IPS-18c (cell line): ENCODE results near the gene ZNF354C.
"Not testable (repeated sequence)": the region's sequence is repeated elsewhere in the genome, so short reads cannot be mapped to it uniquely, and the experiment has no call there.

Source experiments
- H3K4me3 ChIP-seq: 2 replicates; pipeline ENCODE4 v1.7.0; 2013; ENCODE audit warnings: low read depth, mild to moderate bottlenecking, low read length, moderate library complexity; ENCODE audit not compliant: insufficient read depth
- H3K9me3 ChIP-seq: one replicate; pipeline ENCODE4 v1.6.1; 2013; ENCODE audit warnings: mild to moderate bottlenecking, low read length, moderate library complexity; ENCODE audit not compliant: control insufficient read depth, insufficient read depth

Gene ZNF354C

DNA sequence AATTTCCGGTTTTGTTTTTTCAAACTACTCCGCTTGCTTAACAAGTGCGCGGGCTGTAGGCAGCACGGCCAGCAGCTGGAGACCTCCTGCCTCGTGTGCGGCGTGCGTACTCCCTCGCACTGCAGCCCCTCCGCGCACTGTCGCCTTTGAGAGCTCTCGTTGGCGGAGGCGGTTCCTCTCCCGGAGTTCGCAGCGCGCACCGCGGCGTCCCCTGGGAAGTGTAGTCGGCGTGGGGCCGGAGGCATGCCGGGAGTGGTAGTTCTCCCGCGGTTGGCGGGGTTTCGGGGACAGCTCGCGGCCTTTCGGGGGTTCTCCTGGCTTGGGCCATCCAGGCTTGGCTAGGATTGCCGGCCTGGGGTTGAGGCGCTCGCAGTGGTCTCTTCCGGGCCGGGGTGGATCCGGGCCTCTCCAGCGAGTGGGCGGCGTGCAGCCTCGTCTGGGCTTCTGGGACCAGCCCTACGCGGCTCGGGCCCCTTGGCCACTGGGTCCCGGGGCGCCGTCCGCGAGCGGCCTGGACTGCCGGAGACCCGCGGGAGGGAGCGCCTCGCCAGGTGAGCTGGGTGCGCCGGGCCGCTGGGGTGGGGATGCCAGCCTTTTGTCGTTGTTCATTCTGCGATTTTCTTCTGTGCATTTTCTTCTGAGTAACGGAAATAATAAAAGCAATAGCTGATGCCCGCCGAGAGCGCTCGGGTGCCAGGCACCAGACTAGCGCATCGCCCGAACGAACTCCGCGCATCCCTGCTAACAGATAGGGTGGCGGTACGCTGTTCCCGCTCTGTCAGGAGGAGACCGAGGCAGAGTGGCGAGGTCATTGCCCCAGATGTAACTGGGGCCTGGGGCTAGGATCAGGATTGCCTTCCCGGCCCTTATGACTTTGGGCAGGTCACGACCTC, at the start of gene ZNF354C:
TSS of gene ZNF354C (plus strand) at position 258 of the 893 bp plus-strand sequence. CDS start 1,696 bp downstream, outside the sequence.
- H3K9me3 ChIP-seq, result peaks cover 4% of the 10 kb centered on the region
- peak within 1 kb of the TSS; percentile 47 for H3K4me3 ChIP-seq

DNA sequence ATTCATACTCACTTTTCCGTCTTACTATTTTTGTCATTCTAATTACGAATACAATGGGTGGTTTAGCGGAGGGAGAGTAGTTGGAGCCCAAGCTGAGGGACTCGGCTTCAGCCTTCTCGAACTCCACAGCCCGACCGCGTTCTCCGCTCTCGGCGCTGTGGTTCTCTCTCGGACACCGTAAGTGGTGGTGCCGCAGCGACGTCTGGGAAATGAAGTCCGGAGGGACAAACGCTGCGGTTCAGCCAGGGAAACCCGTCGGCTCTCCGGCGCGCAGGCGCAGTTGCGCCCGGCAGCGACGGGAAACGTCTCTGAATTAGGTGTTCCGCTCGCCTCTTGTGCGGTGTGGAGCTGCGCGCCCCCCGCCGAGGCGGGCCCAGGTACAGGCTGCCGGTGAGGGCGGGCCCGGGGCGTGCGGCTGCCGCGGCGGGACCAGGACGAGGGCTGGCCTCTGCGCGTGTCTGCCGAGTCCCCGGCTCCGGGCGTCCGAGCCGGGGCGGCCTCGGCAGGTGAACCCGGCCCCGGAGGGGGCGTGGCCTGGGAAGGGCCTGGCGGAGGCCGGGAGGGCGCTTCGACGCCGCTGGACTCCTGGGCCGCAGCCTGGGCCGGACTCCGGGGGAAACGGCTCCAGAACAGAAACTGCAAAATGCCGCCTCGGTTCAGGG, 36.5 kb upstream of the ZNF354C start, which contains the start of gene ZNF879:
TSS of gene ZNF879 (plus strand) at position 277 of the 662 bp plus-strand sequence. CDS start 1,201 bp downstream, outside the sequence.
- Histone ChIP-seq H3K9me3 (peaks cover 12% of the 10 kb centered on the region), H3K4me3 (peak within 1 kb of the TSS; percentile 74)

DNA sequence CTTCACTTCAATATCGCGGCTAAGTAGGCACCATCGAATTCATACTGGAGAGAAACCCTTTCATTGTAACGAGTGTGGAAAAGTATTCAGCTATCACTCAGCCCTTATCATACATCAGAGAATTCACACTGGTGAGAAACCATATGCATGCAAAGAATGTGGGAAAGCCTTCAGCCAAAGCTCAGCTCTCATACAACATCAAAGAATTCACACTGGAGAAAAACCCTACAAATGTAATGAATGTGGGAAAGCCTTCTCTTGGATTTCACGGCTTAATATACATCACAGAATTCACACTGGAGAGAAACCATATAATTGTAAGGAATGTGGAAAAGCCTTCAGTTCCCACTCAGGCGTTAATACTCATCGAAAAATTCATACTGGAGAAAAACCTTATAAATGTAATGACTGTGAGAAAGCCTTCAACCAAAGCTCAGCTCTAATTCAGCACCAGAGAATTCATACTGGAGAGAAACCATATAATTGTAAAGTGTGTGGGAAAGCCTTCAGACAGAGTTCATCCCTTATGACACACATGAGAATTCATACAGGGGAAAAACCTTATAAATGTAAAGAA, 27.1 kb upstream of the ZNF354C start:
- H3K4me3 ChIP-seq, result no peak overlapping the region

DNA sequence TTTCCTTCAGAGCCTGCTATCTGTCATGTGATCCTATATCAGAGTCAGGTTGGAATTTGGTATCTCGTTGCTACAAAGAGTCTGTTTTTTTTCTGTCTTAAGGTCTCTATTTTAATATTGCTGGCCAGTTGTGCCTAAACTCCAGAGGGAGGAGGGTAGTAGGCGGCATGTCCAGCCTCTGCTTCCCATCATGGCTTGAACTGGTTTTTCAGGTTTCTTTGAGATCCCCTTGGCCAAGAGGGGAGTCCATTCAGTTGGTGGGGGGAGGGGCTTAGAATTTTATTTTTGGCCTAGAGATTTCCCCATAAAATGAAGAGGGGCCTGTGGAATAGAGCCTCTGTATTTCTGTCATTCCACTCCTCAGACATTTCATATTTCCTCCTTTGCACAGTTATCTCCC, 15.4 kb upstream of the ZNF354C start:
- Histone ChIP-seq H3K4me3 (no peak overlapping the region), H3K9me3 (peaks cover 10% of the 10 kb centered on the region)

More for the DNA sequence above, 27.1 kb upstream of the ZNF354C start:
- H3K9me3 ChIP-seq, result peaks cover 34% of the 10 kb centered on the region

DNA sequence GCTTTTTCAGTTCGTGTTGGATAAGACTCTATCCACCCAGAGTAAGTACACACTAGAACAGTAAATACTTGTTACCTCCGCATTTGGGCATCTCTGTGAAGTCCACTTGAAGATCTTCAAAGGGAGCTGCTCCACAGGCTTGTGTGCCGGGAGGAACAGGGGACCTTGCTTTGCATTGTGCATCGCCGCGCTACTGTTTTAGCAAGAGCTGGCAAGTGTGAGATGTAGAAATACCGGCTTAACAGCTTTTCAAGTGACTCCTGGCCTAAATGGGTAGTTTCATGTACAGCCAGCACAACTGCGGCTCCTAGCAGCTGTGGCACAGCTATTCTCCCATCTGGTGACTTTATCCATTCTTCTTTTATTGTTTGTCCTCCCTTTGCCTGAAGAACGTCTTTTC, 8.4 kb upstream of the ZNF354C start:
- Histone ChIP-seq H3K4me3 (no peak overlapping the region), H3K9me3 (peaks cover 6% of the 10 kb centered on the region)

DNA sequence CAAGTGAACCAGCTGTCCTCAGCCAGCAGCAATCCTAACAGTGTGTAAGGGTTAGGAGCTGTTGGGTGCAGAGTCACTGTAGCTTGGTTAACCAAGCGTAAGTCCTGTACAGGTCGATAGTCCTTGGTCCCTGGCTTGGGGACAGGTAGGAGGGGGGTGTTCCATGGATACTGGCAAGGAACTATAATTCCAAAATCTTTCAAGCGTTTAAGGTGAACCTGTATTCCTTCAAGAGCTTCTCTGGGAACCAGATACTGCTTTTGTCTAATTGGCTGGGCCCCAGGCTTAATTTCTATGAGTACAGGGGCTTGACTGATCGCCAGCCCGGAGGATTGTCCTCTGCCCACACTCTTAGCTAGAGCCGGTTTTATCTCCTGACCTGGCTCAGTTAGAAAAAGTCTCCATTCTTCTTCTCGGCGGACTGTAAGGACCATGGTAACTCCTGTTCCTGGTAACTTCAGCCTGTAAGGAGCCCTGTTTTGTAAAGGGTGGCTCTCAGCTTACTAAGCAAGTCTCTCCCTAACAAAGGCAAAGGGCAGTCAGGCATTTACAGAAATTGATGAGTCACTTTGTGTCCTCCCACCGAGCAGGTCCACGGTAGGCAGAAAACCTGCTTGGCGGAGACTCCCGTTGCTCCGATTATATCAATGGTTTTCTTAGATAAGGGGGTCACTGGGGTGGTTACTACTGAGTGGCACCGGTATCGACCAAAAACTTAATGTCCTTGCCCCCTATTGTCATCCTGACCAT, 6.0 kb upstream of the ZNF354C start:
- H3K9me3 ChIP-seq, result peaks cover 6% of the 10 kb centered on the region

DNA sequence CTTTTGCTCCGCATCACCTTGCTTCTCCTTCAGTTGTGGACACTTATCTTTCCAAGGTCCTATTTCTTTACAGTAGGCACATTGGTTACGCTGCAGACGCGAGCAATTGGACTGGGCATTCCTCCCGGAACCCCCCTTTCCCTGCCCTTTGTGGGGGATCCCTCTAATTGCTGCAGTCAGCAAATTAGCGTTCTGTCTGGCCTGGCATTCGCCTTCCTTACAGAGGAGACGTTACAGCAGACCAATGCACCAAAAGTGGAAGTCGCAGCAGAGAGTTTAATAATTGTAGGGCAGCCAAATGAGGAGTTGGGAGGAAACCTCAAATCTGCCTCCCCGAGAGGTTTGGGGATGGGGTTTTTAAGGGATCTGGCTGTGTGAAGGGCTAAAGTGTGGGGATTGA, 5.3 kb upstream of the ZNF354C start:
- H3K4me3 ChIP-seq, result no peak overlapping the region
- H3K9me3 ChIP-seq, result peaks cover 9% of the 10 kb centered on the region

More for the DNA sequence above, 6.0 kb upstream of the ZNF354C start:
- H3K4me3 ChIP-seq, result no peak overlapping the region

DNA sequence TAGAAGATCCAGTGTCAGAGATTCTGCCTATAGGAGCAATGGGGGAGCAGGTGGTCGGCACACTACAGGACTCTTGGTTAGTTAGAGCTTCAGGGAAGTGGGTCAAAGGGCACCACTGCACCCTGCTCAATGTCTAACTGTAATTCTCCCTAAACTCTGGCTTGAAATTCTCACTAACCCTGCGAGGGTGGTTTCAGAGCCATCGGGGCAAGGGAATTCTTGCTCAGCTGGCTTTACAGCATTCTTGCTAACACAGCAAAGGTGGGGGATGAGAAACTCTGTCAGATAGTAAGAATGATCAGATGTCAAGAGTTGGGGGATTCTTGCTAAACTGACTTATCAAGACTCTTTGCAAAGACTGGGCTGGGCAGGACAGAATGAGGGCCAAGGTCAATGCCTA, 4.7 kb upstream of the ZNF354C start:
- Histone ChIP-seq H3K4me3 (no peak overlapping the region), H3K9me3 (peaks cover 9% of the 10 kb centered on the region)

DNA sequence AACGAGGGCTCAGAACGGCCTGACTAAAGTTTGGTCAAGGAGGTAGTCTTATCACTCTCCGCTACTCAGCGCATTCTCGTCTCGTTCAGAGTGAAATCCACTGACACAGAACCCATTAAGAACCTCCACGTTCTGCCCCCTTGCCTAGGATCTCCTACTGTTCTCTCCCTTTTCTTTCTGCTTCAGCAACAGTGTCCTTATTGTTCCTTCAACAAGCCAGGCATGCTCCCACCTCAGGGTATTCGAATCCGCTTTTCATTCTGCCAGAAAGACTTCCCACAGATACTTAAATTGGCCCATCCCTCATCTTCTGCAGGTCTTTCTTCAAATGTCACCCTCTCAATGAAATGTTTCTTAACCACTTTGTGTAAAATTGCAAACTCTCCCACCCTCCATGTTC, 4.3 kb upstream of the ZNF354C start:
- peaks cover 5% of the 10 kb centered on the region for H3K9me3 ChIP-seq
- no peak overlapping the region for H3K4me3 ChIP-seq

DNA sequence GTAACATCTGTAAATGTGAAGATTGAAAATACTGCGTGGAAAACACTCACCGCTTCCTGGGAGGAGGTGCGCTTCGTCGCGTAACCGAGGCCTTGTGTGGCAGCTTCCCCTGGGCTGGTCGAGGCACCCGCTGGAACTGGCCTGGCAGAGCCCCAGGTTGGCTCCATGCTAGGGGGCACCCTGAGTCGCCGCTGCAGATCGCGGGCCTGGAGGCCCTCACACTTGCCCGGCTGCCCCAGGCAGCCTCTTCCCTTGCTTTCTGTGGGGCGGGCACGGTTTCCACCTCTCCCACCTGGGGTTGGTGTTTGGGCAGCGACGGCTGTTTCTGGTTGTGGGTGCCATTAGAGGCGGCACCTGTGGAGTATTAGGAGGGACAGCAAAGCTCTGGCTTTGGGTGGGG, 852 bp downstream of the ZNF354C start:
- H3K4me3 ChIP-seq, result peak overlapping the region; percentile 47
- H3K9me3 ChIP-seq, result peaks cover 4% of the 10 kb centered on the region

DNA sequence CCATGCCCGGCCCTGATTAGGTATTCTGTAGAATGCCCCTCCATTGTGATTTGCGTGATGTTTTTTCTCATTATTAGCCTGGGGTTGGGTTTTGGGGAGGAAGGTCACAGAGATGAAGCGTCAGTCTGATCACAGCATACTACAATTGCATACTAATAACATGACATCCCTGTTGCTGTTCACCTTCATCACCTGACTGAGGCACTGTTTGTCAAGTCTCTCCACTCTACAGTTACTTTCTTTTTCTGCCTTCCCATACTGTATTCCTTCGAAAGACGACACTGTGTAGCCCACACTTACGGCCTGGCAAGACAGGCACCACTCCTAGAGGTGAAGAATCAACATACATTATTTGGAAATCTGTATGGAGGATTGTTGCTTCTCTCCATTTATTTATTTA, 5.5 kb downstream of the ZNF354C start:
- Histone ChIP-seq H3K4me3 (no peak overlapping the region), H3K9me3 (peaks cover 6% of the 10 kb centered on the region)

DNA sequence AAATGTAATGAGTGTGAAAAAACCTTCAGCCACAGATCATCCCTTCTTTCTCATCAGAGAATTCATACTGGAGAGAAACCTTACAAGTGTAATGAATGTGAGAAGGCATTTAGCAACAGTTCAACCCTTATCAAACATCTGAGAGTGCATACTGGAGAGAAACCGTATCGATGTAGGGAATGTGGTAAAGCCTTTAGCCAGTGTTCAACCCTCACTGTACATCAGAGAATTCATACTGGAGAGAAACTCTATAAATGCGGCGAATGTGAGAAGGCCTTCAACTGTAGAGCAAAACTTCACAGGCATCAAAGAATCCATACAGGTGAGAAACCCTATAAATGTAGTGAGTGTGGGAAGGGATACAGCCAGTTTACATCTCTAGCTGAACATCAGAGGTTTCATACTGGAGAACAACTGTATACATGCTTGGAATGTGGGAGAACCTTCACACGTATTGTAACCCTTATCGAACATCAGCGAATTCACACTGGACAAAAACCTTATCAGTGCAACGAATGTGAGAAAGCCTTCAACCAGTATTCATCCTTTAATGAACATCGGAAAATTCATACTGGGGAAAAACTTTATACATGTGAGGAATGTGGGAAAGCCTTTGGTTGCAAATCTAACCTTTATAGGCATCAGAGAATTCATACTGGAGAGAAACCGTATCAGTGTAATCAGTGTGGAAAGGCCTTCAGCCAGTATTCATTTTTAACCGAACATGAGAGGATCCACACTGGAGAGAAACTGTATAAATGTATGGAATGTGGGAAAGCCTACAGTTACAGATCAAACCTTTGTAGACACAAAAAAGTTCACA, 19.2 kb downstream of the ZNF354C start:
- H3K9me3 ChIP-seq, result peaks cover 27% of the 10 kb centered on the region

DNA sequence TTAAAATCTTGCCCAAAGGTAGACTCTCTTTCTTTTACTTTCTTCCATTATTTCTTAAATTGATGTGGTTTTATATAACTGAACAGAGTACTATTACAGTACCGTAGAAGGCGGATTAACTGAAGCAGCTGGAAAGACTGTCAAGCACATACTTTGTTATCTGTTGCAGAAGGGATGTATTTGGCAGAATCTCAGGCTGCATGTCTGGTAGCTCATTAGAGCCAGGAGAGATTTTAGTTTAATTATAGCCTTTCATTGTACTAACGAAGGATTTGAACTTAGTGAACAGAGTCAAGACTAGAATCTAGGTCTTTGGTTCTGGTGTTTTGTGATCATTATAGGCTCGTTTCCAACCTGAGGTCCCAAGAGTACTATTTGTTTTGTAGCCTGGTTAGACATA, 20.6 kb downstream of the ZNF354C start:
- H3K9me3 ChIP-seq, result peaks cover 24% of the 10 kb centered on the region
- no peak overlapping the region for H3K4me3 ChIP-seq

More for the DNA sequence above, 19.2 kb downstream of the ZNF354C start:
- H3K4me3 ChIP-seq, result no peak overlapping the region

DNA sequence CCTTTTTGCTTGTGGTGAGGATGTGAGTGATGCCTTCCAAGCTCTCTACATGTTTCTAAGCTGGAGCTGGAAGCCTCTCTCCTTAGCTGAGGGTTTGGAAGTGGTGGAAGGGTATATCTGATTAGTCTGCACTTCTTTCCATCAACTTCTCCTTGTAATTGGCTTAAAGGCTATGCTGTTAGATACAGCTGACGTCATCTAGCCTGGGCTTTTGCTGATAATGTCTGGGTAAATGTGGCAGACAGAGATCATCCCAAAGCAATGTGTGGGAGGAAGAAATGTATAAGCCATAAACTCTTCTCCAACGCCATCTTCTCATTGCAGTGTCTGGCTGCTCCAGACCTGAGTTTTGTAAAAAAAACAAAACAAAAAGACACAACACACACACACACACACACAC, 29.3 kb downstream of the ZNF354C start:
- peaks cover 2% of the 10 kb centered on the region for H3K9me3 ChIP-seq
- H3K4me3 ChIP-seq, result no peak overlapping the region

DNA sequence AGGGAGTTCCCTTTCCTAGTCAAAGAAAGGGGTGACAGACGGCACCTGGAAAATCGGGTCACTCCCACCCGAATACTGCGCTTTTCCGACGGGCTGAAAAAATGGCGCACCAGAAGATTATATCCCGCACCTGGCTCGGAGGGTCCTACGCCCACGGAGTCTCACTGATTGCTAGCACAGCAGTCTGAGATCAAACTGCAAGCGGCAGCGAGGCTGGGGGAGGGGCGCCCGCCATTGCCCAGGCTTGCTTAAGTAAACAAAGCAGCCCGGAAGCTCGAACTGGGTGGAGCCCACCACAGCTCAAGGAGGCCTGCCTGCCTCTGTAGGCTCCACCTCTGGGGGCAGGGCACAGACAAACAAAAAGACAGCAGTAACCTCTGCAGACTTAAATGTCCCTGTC, 41.1 kb downstream of the ZNF354C start:
- not testable (repeated sequence) for H3K4me3 ChIP-seq, H3K9me3 ChIP-seq

DNA sequence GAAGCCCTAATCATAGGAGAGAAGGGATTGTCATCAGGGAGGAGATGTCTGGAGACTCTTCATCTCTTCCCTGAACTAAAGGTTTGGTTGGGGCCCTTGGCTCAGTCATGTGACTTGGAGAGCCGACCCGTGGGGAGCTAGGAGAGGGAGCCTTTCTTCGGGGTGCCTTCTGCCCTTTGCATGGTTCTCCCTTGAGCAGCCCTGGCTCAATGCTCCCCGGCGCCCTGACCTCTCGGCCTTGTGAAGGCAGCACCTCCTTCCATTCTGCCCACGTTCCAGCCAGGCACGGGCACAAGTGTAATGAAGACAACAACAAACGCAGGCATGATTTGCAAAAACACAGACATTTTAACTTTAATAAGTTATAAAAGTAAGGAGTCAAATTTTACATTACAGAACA, 50.4 kb downstream of the ZNF354C start:
- peaks cover 16% of the 10 kb centered on the region for H3K9me3 ChIP-seq
- H3K4me3 ChIP-seq, result no peak overlapping the region
